CD4-positive, alpha-beta memory T cell (primary cell): Measurements from ENCODE around the gene MYBPC1. TPM values are rescaled to one million over a fixed set of nuclear protein-coding genes. Genes with fewer than 3 reads are reported as not detected.

Experiments used
- CTCF ChIA-PET: fragments of 350-600 bp; sonication (Branson Sonifier 250); formaldehyde crosslinking; loops from one replicate; lab custom pipeline; 2021; ENCODE audit warnings: inconsistent platforms; ENCODE audit not compliant: partially characterized antibody; lab: Charles Lee
- POLR2A ChIA-PET: fragments of 350-600 bp; sonication (Branson Sonifier 250); formaldehyde crosslinking; loops from one replicate; lab custom pipeline; 2021; ENCODE audit not compliant: partially characterized antibody; lab: Charles Lee
- DNase-seq, 5 donors: peaks; one replicate each; pipeline versions ENCODE4 v3.0.0 to v3.0.0-alpha.2; 2020 to 2022; ENCODE audit warnings: mixed read lengths in 1 of 5
- H3K27ac ChIP-seq: one replicate; pipeline ENCODE4 v1.7.0; 2013; ENCODE audit warnings: low read depth, low read length
- H3K27me3 ChIP-seq: 2 replicates; pipeline ENCODE4 v1.7.0; 2013; ENCODE audit warnings: mild to moderate bottlenecking, low read length, moderate library complexity; ENCODE audit not compliant: insufficient read depth
- H3K36me3 ChIP-seq: 2 replicates; pipeline ENCODE4 v1.7.0; 2013; ENCODE audit warnings: mild to moderate bottlenecking, low read length, moderate library complexity; ENCODE audit not compliant: insufficient read depth
- H3K4me1 ChIP-seq: 2 replicates; pipeline ENCODE4 v1.7.0; 2013; ENCODE audit warnings: mild to moderate bottlenecking, low read length, moderate library complexity; ENCODE audit not compliant: insufficient read depth
- H3K4me3 ChIP-seq, 2 donors: one replicate each; pipeline ENCODE4 v1.7.0; 2013; ENCODE audit warnings: low read length in 2 of 2, mild to moderate bottlenecking in 1 of 2
- H3K9me3 ChIP-seq, 2 donors: one replicate each; pipeline ENCODE4 v1.7.0; 2013; ENCODE audit warnings: low read length in 2 of 2, control low read depth in 1 of 2; ENCODE audit not compliant: control insufficient read depth in 1 of 2
- H3K27ac Mint-ChIP-seq, 7 donors: one replicate each; pipeline ENCODE4 v1.8.0; 2020 to 2021; ENCODE audit warnings: mixed read lengths in 7 of 7, mild to moderate bottlenecking in 6 of 7, inconsistent platforms in 3 of 7, moderate library complexity in 3 of 7
- H3K27me3 Mint-ChIP-seq, 2 donors: one replicate each; pipeline ENCODE4 v1.8.0; 2020 to 2021; ENCODE audit warnings: mixed read lengths in 2 of 2
- H3K36me3 Mint-ChIP-seq, 2 donors: one replicate each; pipeline ENCODE4 v1.8.0; 2020 to 2021; ENCODE audit warnings: mixed read lengths in 2 of 2, inconsistent platforms in 1 of 2, mild to moderate bottlenecking in 1 of 2
- H3K4me1 Mint-ChIP-seq, 4 donors: one replicate each; pipeline ENCODE4 v1.8.0; 2020 to 2021; ENCODE audit warnings: mixed read lengths in 4 of 4, mild to moderate bottlenecking in 1 of 4
- H3K4me3 Mint-ChIP-seq, 8 donors: one replicate each; pipeline ENCODE4 v1.8.0; 2020 to 2021; ENCODE audit warnings: mixed read lengths in 8 of 8, mild to moderate bottlenecking in 7 of 8, moderate library complexity in 6 of 8, inconsistent platforms in 3 of 8
- H3K9me3 Mint-ChIP-seq, 8 donors: one replicate each; pipeline ENCODE4 v1.8.0; 2020 to 2021; ENCODE audit warnings: mixed read lengths in 8 of 8, mild to moderate bottlenecking in 5 of 8, inconsistent platforms in 3 of 8, moderate library complexity in 1 of 8
- intact Hi-C: fragments of 100-400 bp; cut with micrococcal nuclease; formaldehyde crosslinking; loops from one replicate; pipeline ENCODE4 v1.15.1; 2023
- polyA plus RNA-seq, 2 donors: library from polyadenylated mRNA; unstranded; fragments of 300-500 nt; fragmentation: Illumina TruSeq; gene quantifications; one replicate each; pipeline ENCODE4 v1.2.3, GENCODE V29; 2021
- total RNA-seq, 2 experiments: library from RNA; stranded (reverse); gene quantifications; one replicate each; pipeline ENCODE4 v1.2.3, GENCODE V29; 2021

The MYBPC1 gene
- total and polyA plus RNA-seq, 4 experiments from 2014 or later, result not detected

- H3K9me3 ChIP-seq, result no peaks in the 10 kb centered on the region
- H3K4me1 ChIP-seq, result peaks cover 22% of the 10 kb centered on the region
- Mint-ChIP-seq H3K4me1 (peaks cover 30 to 50% (median 38%) of the 10 kb centered on the region in 4 donors), H3K27ac (peak overlapping the region in 1 of 7 donors; percentile 42), H3K36me3 (peaks cover 0 to 5% of the 10 kb centered on the region in 2 donors), H3K27me3 (no peaks in the 10 kb centered on the region), H3K9me3 (peaks cover 0 to 2% (median 0%) of the 10 kb centered on the region in 8 donors), H3K4me3 (peak overlapping the region in 1 of 8 donors; percentile 48)
- no peak overlapping the region for H3K4me3 ChIP-seq
- POLR2A ChIA-PET, result interaction anchor here (1.0 kb wide), 1 partner anchor 11 kb away, joined by 3 read pairs; no protein-coding TSS in a partner anchor
- H3K27ac ChIP-seq, result no peak overlapping the region
- DNase-seq, result no peak
- H3K27me3 ChIP-seq, result no peaks in the 10 kb centered on the region
- intact Hi-C loops, result no loop called here
- no peaks in the 10 kb centered on the region for H3K36me3 ChIP-seq
- CTCF ChIA-PET, result no interaction called here
These were observed 105.6 kb downstream of the MYBPC1 start for GRCh38 chr12:101700299-101700820.

- Histone ChIP-seq H3K4me3 (no peak overlapping the region), H3K27ac (no peak overlapping the region), H3K4me1 (peaks cover 6% of the 10 kb centered on the region), H3K27me3 (no peaks in the 10 kb centered on the region), H3K36me3 (no peaks in the 10 kb centered on the region), H3K9me3 (no peaks in the 10 kb centered on the region)
- CTCF ChIA-PET, result no interaction called here
- Mint-ChIP-seq H3K36me3 (peaks cover 0 to 2% of the 10 kb centered on the region in 2 donors), H3K27ac (no peak overlapping the region), H3K4me3 (no peak overlapping the region), H3K4me1 (peaks cover 24 to 41% (median 36%) of the 10 kb centered on the region in 4 donors), H3K27me3 (no peaks in the 10 kb centered on the region), H3K9me3 (peaks cover 0 to under 1% (median 0%) of the 10 kb centered on the region in 8 donors)
- no peak for DNase-seq
- POLR2A ChIA-PET, result no interaction called here
- intact Hi-C loops, result no loop called here
These were observed 108.7 kb downstream of the MYBPC1 start for GRCh38 chr12:101703487-101703886.

- POLR2A ChIA-PET, result no interaction called here
- CTCF ChIA-PET, result interaction anchor here (1.2 to 1.5 kb wide), 3 partner anchors 17 to 133 kb away, joined by 3 to 4 read pairs (median 4); no protein-coding TSS in a partner anchor
- intact Hi-C loops, result no loop called here
These were observed 111.6 kb downstream of the MYBPC1 start for GRCh38 chr12:101706403-101706802.

GRCh38 chr12:101707131-101707782, 112.5 kb downstream of the MYBPC1 start:
- DNase-seq, result no peak
- ChIA-PET CTCF (interaction anchor here (1.2 to 1.5 kb wide), 2 partner anchors 16 to 54 kb away, joined by 3 to 4 read pairs; no protein-coding TSS in a partner anchor), POLR2A (interaction anchor here (0.9 kb wide), 1 partner anchor 9 kb away, joined by 5 read pairs; no protein-coding TSS in a partner anchor)
- Mint-ChIP-seq H3K27me3 (no peaks in the 10 kb centered on the region), H3K36me3 (no peaks in the 10 kb centered on the region), H3K27ac (no peak overlapping the region), H3K4me1 (peaks cover 13 to 25% (median 22%) of the 10 kb centered on the region in 4 donors), H3K4me3 (no peak overlapping the region), H3K9me3 (no peaks in the 10 kb centered on the region)
- Histone ChIP-seq H3K4me1 (peaks cover 14% of the 10 kb centered on the region), H3K9me3 (no peaks in the 10 kb centered on the region), H3K27me3 (no peaks in the 10 kb centered on the region), H3K27ac (no peak overlapping the region), H3K4me3 (no peak overlapping the region), H3K36me3 (no peaks in the 10 kb centered on the region)
- intact Hi-C loops, result no loop called here

More at GRCh38 chr12:101706403-101706802, 111.6 kb downstream of the MYBPC1 start:
- H3K36me3 ChIP-seq, result no peaks in the 10 kb centered on the region
- Mint-ChIP-seq H3K36me3 (no peaks in the 10 kb centered on the region), H3K9me3 (no peaks in the 10 kb centered on the region), H3K4me3 (no peak overlapping the region), H3K27ac (no peak overlapping the region), H3K4me1 (peaks cover 15 to 29% (median 25%) of the 10 kb centered on the region in 4 donors), H3K27me3 (no peaks in the 10 kb centered on the region)
- no peaks in the 10 kb centered on the region for H3K27me3 ChIP-seq
- no peak overlapping the region for H3K4me3 ChIP-seq
- H3K27ac ChIP-seq, result no peak overlapping the region
- no peak for DNase-seq
- H3K9me3 ChIP-seq, result no peaks in the 10 kb centered on the region
- peaks cover 14% of the 10 kb centered on the region for H3K4me1 ChIP-seq

- peak overlapping the region in 1 of 7 donors; percentile 19 for H3K27ac Mint-ChIP-seq
- Histone ChIP-seq H3K36me3 (no peaks in the 10 kb centered on the region), H3K4me1 (peaks cover 14% of the 10 kb centered on the region), H3K27me3 (no peaks in the 10 kb centered on the region), H3K4me3 (no peak overlapping the region), H3K9me3 (no peaks in the 10 kb centered on the region), H3K27ac (no peak overlapping the region)
- no peak for DNase-seq
- no peaks in the 10 kb centered on the region for H3K9me3 Mint-ChIP-seq
- ChIA-PET POLR2A (no interaction called here), CTCF (no interaction called here)
- H3K4me1 Mint-ChIP-seq, result peaks cover 11 to 25% (median 20%) of the 10 kb centered on the region in 4 donors
- no peaks in the 10 kb centered on the region for H3K27me3 Mint-ChIP-seq
- peak overlapping the region in 1 of 8 donors; percentile 44 for H3K4me3 Mint-ChIP-seq
- intact Hi-C loops, result loop anchor here (5.0 kb wide), 1 partner anchor 38 kb away; no protein-coding TSS in a partner anchor
- no peaks in the 10 kb centered on the region for H3K36me3 Mint-ChIP-seq
These were observed 115.5 kb downstream of the MYBPC1 start for GRCh38 chr12:101710288-101710687.

GRCh38 chr12:101713059-101713682, 118.4 kb downstream of the MYBPC1 start:
- Histone ChIP-seq H3K27me3 (no peaks in the 10 kb centered on the region), H3K9me3 (no peaks in the 10 kb centered on the region), H3K4me3 (no peak overlapping the region), H3K36me3 (no peaks in the 10 kb centered on the region), H3K4me1 (peaks cover 14% of the 10 kb centered on the region), H3K27ac (no peak overlapping the region)
- ChIA-PET POLR2A (no interaction called here), CTCF (no interaction called here)
- intact Hi-C loops, result loop anchor here (5.0 kb wide), 1 partner anchor 41 kb away; no protein-coding TSS in a partner anchor
- Mint-ChIP-seq H3K9me3 (no peaks in the 10 kb centered on the region), H3K4me1 (peaks cover 6 to 14% (median 11%) of the 10 kb centered on the region in 4 donors), H3K27ac (peak overlapping the region in 2 of 7 donors; percentile 1 to 14), H3K27me3 (no peaks in the 10 kb centered on the region), H3K36me3 (no peaks in the 10 kb centered on the region), H3K4me3 (no peak overlapping the region)
- no peak for DNase-seq

GRCh38 chr12:101713930-101714329, 119.2 kb downstream of the MYBPC1 start:
- POLR2A ChIA-PET, result no interaction called here

More at GRCh38 chr12:101713930-101714329, 119.2 kb downstream of the MYBPC1 start:
- Mint-ChIP-seq H3K27me3 (no peaks in the 10 kb centered on the region), H3K4me3 (no peak overlapping the region), H3K36me3 (no peaks in the 10 kb centered on the region), H3K4me1 (peaks cover 6 to 14% (median 11%) of the 10 kb centered on the region in 4 donors), H3K27ac (no peak overlapping the region), H3K9me3 (no peaks in the 10 kb centered on the region)
- CTCF ChIA-PET, result no interaction called here
- Histone ChIP-seq H3K27ac (no peak overlapping the region), H3K9me3 (no peaks in the 10 kb centered on the region), H3K36me3 (no peaks in the 10 kb centered on the region), H3K4me1 (peaks cover 14% of the 10 kb centered on the region), H3K4me3 (no peak overlapping the region), H3K27me3 (no peaks in the 10 kb centered on the region)
- intact Hi-C loops, result loop anchor here (5.0 kb wide), 1 partner anchor 42 kb away; no protein-coding TSS in a partner anchor
- DNase-seq, result no peak
